Kidney (tissue), 14 donors: ENCODE data around the gene PFKFB3. TPM values are rescaled to one million over a fixed set of nuclear protein-coding genes. Genes with fewer than 3 reads are reported as not detected.

Experiments
- DNase-seq, 5 donors: peaks; one replicate each; pipeline ENCODE4 v3.0.0-alpha.2; 2013 to 2020
- FAIRE-seq: peaks from 2 replicates; lab custom pipeline; 2012; peaks lifted over from hg19 to GRCh38; lab: Jason Lieb, UNC
- H3K27ac ChIP-seq, 2 donors: one replicate each; pipeline ENCODE4 v1.7.0; 2013; ENCODE audit warnings: low read depth in 2 of 2, low read length in 2 of 2, inconsistent platforms in 1 of 2
- H3K27me3 ChIP-seq: one replicate; pipeline ENCODE4 v1.7.1; 2013; ENCODE audit warnings: low read length, inconsistent platforms; ENCODE audit not compliant: control insufficient read depth, insufficient read depth
- H3K36me3 ChIP-seq, 3 donors: one replicate each; pipeline versions ENCODE4 v1.7.0 to v1.7.1; 2013; ENCODE audit warnings: low read length in 3 of 3, control low read depth in 1 of 3, inconsistent platforms in 1 of 3; ENCODE audit not compliant: insufficient read depth in 3 of 3, control insufficient read depth in 2 of 3
- H3K4me1 ChIP-seq, 3 donors: one replicate each; pipeline versions ENCODE4 v1.7.0 to v1.7.1; 2013; ENCODE audit warnings: low read length in 3 of 3, inconsistent platforms in 1 of 3, low read depth in 1 of 3; ENCODE audit not compliant: control insufficient read depth in 2 of 3, insufficient read depth in 2 of 3
- H3K4me3 ChIP-seq, 3 donors: one replicate each; pipeline versions ENCODE4 v1.7.0 to v1.8.1; 2013; ENCODE audit warnings: low read length in 3 of 3, control low read depth in 1 of 3, inconsistent platforms in 1 of 3
- H3K9ac ChIP-seq, 3 donors: one replicate each; pipeline versions ENCODE4 v1.7.0 to v1.7.1; 2013; ENCODE audit warnings: low read length in 3 of 3, control low read depth in 1 of 3, inconsistent platforms in 1 of 3
- H3K9me3 ChIP-seq, 3 donors: one replicate each; pipeline versions ENCODE4 v1.7.0 to v1.7.1; 2013; ENCODE audit warnings: low read length in 3 of 3, control low read depth in 1 of 3, inconsistent platforms in 1 of 3; ENCODE audit not compliant: control insufficient read depth in 2 of 3, insufficient read depth in 1 of 3
- CTCF ChIP-seq: IDR thresholded peaks from 3 replicates; pipeline ENCODE4 v1.5.1; 2012; ENCODE audit warnings: mild to moderate bottlenecking, moderate library complexity, borderline replicate concordance; ENCODE audit not compliant: insufficient read depth; ENCODE audit errors: extremely low read depth
- intact Hi-C: fragments of 100-400 bp; cut with DNase I; formaldehyde crosslinking; loops from one replicate; pipeline ENCODE4 v1.11.1; 2022
- polyA plus RNA-seq: library from polyadenylated mRNA; stranded (reverse); fragments of 350-450 nt; fragmentation: Illumina TruSeq; extraction: RNeasy Lipid Tissue Mini Kit (QIAGEN cat#74804); gene quantifications from one replicate; pipeline ENCODE4 v1.2.3, GENCODE V29; 2014; ENCODE audit warnings: low read depth, low replicate concordance; ENCODE audit not compliant: insufficient read depth
- total RNA-seq: library from RNA; stranded (reverse); fragmentation: NEBNext Ultra II Directional; extraction: Animal tissue kit (Norgen Biotek cat#: 25700); gene quantifications from one replicate; pipeline ENCODE4 v1.2.1, GENCODE V29; 2021
- donor health status: control.
- donor health status: control.
- donor health status: control.
- donor health status: control.
- donor health status: control.
- donor health status: DM: yes; HTN: yes; CAD: no.
- donor health status: Normal renal cell carcinoma (clear cell type).

Gene PFKFB3
- total and polyA plus RNA-seq, 2 donors from 2014 or later, result 34.9 to 141 TPM

GRCh38 chr10:6249698-6250097 is 47.0 kb downstream of the PFKFB3 start:
- Histone ChIP-seq H3K9me3 (no peaks in the 10 kb centered on the region), H3K4me3 (no peak overlapping the region), H3K36me3 (no peaks in the 10 kb centered on the region), H3K9ac (no peak overlapping the region), H3K4me1 (no peaks in the 10 kb centered on the region), H3K27me3 (no peaks in the 10 kb centered on the region), H3K27ac (no peak overlapping the region)
- DNase-seq (no peak), FAIRE-seq (no peak)
- TF ChIP-seq CTCF, result no peak
- intact Hi-C loops, result no loop called here

- DNase-seq, result no peak
- no peaks in the 10 kb centered on the region for H3K9me3 ChIP-seq
- no peak overlapping the region for H3K27ac ChIP-seq
- no peaks in the 10 kb centered on the region for H3K27me3 ChIP-seq
- intact Hi-C loops, result no loop called here
- no peak for TF ChIP-seq CTCF
- no peaks in the 10 kb centered on the region for H3K4me1 ChIP-seq
- H3K36me3 ChIP-seq, result no peaks in the 10 kb centered on the region
- H3K4me3 ChIP-seq, result no peak overlapping the region
- FAIRE-seq, result no peak
- no peak overlapping the region for H3K9ac ChIP-seq
These were observed 48.0 kb downstream of the PFKFB3 start for GRCh38 chr10:6250745-6251144.

GRCh38 chr10:6254201-6254600 is 51.5 kb downstream of the PFKFB3 start:
- DNase-seq (no peak), FAIRE-seq (no peak)
- no peak overlapping the region for H3K27ac ChIP-seq
- H3K9ac ChIP-seq, result no peak overlapping the region
- TF ChIP-seq CTCF, result no peak
- no peak overlapping the region for H3K4me3 ChIP-seq
- H3K9me3 ChIP-seq, result no peaks in the 10 kb centered on the region
- H3K27me3 ChIP-seq, result no peaks in the 10 kb centered on the region
- intact Hi-C loops, result no loop called here
- H3K36me3 ChIP-seq, result no peaks in the 10 kb centered on the region
- no peaks in the 10 kb centered on the region for H3K4me1 ChIP-seq

GRCh38 chr10:6255548-6256061 is 52.9 kb downstream of the PFKFB3 start:
- H3K27ac ChIP-seq, result no peak overlapping the region
- H3K9me3 ChIP-seq, result no peaks in the 10 kb centered on the region
- H3K9ac ChIP-seq, result no peak overlapping the region
- DNase-seq (peak in 1 of 5 donors; percentile 19), FAIRE-seq (no peak)
- no peaks in the 10 kb centered on the region for H3K27me3 ChIP-seq
- no peak overlapping the region for H3K4me3 ChIP-seq
- H3K36me3 ChIP-seq, result no peaks in the 10 kb centered on the region
- TF ChIP-seq CTCF, result no peak
- intact Hi-C loops, result no loop called here
- H3K4me1 ChIP-seq, result no peaks in the 10 kb centered on the region
